WTC11 (cell line): ENCODE measurements around the gene THUMPD3.

Source experiments
- CTCF ChIP-seq: fragments of 200-600 bp; IDR thresholded peaks from 2 replicates; pipeline ENCODE4 v1.8.0; 2022; ENCODE audit warnings: antibody characterized with exemption
- FOXJ3 ChIP-seq: sonication (generic); formaldehyde crosslinking; IDR thresholded peaks from 2 replicates; pipeline ENCODE4 v1.9.0; 2021; ENCODE audit warnings: missing genetic modification reagents, mild to moderate bottlenecking, borderline replicate concordance
- MAX ChIP-seq: sonication (generic); formaldehyde crosslinking; IDR thresholded peaks from 2 replicates; pipeline ENCODE4 v1.8.0; 2022; ENCODE audit warnings: mild to moderate bottlenecking, missing genetic modification reagents
- ZBTB43 ChIP-seq: sonication (generic); formaldehyde crosslinking; IDR thresholded peaks from 2 replicates; pipeline ENCODE4 v1.8.1; 2023; ENCODE audit warnings: mild to moderate bottlenecking, missing genetic modification reagents
- ZNF121 ChIP-seq: sonication (generic); formaldehyde crosslinking; IDR thresholded peaks from 2 replicates; pipeline ENCODE4 v1.8.0; 2023; ENCODE audit warnings: missing genetic modification reagents

- no peak for TF ChIP-seq MAX (CRISPR knock-in tag)
- TF ChIP-seq FOXJ3 (CRISPR knock-in tag): no peak
- TF ChIP-seq ZNF121 (CRISPR knock-in tag): peak; percentile 98
- TF ChIP-seq CTCF: no peak
- no peak for TF ChIP-seq ZBTB43 (CRISPR knock-in tag)
These were observed 58.1 kb downstream of the THUMPD3 start for GRCh38 chr3:9420850-9421549.
